MM.1S (cell line): Measurements from ENCODE around the gene ARFGEF2.

Source experiments
- CTCF ChIP-seq: fragments of 300-600 bp; sonication (generic); IDR thresholded peaks from 2 replicates; pipeline ENCODE4 v1.5.1; 2016; ENCODE audit warnings: antibody characterized with exemption, low read length, mixed read lengths
- EZH2 ChIP-seq: fragments of 300-600 bp; sonication (generic); optimal IDR thresholded peaks from 2 replicates; pipeline ENCODE3; 2017; ENCODE audit warnings: low read depth, mild to moderate bottlenecking, antibody characterized with exemption, low read length, mixed read lengths
- EZH2phosphoT487 ChIP-seq: fragments of 300-600 bp; sonication (generic); IDR thresholded peaks from 2 replicates; pipeline ENCODE4 v1.6.1; 2018; ENCODE audit warnings: antibody characterized with exemption, low read length

- no peak for TF ChIP-seq CTCF
- TF ChIP-seq EZH2: no peak
- TF ChIP-seq EZH2phosphoT487: no peak
Observed at GRCh38 chr20:49032455-49032854, 110.9 kb downstream of the ARFGEF2 start.
